D721Med (cell line): Measurements from ENCODE around the gene IFNGR1.

Source experiments
- DNase-seq: peaks from one replicate; pipeline ENCODE4 v3.0.0; 2011; ENCODE audit warnings: low spot score; ENCODE audit not compliant: insufficient read length
- FAIRE-seq: peaks from 2 replicates; lab custom pipeline; 2011; peaks lifted over from hg19 to GRCh38; lab: Jason Lieb, UNC
- CTCF ChIP-seq: IDR thresholded peaks from 2 replicates; pipeline ENCODE4 v1.5.1; 2012; ENCODE audit warnings: mild to moderate bottlenecking, control low read depth; ENCODE audit not compliant: insufficient read depth; ENCODE audit errors: missing control alignments

Gene IFNGR1

GRCh38 chr6:137218917-137219663 is at the start of gene IFNGR1:
Gene IFNGR1, minus strand, starts transcription at chr6:137219385. Its CDS starts 58 bp downstream, at chr6:137219327.
- TF ChIP-seq CTCF: no peak
- DNase-seq (peak; percentile 77), FAIRE-seq (no peak)

DNA sequence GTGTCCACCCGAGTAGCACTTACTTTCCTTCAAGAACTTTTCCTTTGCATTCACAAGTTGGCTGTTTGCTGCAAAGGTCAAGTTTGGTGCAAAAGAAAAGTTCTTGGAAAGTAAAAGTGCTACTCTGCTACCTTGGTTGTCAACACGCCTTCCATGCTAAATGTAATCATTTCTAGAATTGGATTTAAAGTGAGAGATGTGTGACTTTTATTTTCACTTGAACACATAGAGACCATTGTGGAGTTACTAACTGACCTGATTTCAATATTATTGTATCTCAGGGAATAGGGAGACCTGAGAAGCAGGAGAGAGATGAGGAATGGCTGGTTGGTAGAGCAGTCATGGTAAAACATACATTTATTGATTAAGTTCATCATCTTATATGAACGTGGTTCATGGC is 49.7 kb upstream of the IFNGR1 start:
- DNase-seq (no peak), FAIRE-seq (no peak)
- TF ChIP-seq CTCF: no peak

GRCh38 chr6:137266309-137266586 is 47.1 kb upstream of the IFNGR1 start:
- TF ChIP-seq CTCF: no peak
- no peak for DNase-seq
- no peak for FAIRE-seq

GRCh38 chr6:137265561-137266308 is 46.5 kb upstream of the IFNGR1 start:
- FAIRE-seq: peak; percentile 71
- no peak for TF ChIP-seq CTCF
- DNase-seq: no peak

- FAIRE-seq: no peak
- DNase-seq: no peak
These were observed 45.3 kb upstream of the IFNGR1 start for GRCh38 chr6:137264311-137265075.

DNA sequence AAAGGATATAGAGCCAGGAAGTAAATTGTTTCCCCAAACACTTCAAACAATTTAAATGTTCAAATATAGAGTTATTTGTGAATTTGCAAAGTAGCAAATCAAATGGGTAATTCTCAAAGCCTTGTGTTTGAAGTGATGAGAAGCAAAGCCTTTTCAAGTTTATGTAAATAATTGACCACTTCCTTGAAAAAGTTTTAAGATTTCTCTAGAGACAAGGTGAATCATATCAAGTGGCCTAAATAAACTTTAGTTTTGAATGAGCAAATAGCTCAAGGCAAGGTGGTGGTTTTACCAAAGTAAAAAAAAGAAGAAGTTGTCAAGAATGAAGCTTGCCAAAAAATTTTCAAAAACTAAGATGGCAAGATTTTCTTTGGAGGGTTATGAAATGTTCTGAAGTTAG is 42.6 kb upstream of the IFNGR1 start:
- FAIRE-seq (no peak), DNase-seq (no peak)
- no peak for TF ChIP-seq CTCF

More at GRCh38 chr6:137264311-137265075, 45.3 kb upstream of the IFNGR1 start:
- no peak for TF ChIP-seq CTCF
